KOPT-K1 (cell line): Measurements from ENCODE around the gene ATP8B4.

Experiments
- H3K27ac ChIP-seq: fragments of 200-600 bp; sonication (generic); 2 replicates; pipeline ENCODE4 v1.5.1; 2016; ENCODE audit warnings: antibody characterized with exemption, mild to moderate bottlenecking, low read depth, low read length; ENCODE audit not compliant: poor library complexity, severe bottlenecking
- H3K36me3 ChIP-seq: fragments of 200-600 bp; sonication (generic); 2 replicates; pipeline ENCODE4 v1.5.1; 2017; ENCODE audit warnings: antibody characterized with exemption, mild to moderate bottlenecking, low read length, moderate library complexity; ENCODE audit not compliant: insufficient read depth
- H3K9me3 ChIP-seq: fragments of 200-600 bp; sonication (generic); 2 replicates; pipeline ENCODE4 v1.5.1; 2017; ENCODE audit warnings: antibody characterized with exemption, low read length, mild to moderate bottlenecking; ENCODE audit not compliant: insufficient read depth, poor library complexity, severe bottlenecking

The ATP8B4 gene

GRCh38 chr15:49857496-49858475 lies 261.2 kb downstream of the ATP8B4 start:
- H3K9me3 ChIP-seq, result no peaks in the 10 kb centered on the region
- H3K36me3 ChIP-seq, result no peaks in the 10 kb centered on the region
- no peak overlapping the region for H3K27ac ChIP-seq

- Histone ChIP-seq H3K9me3 (no peaks in the 10 kb centered on the region), H3K36me3 (no peaks in the 10 kb centered on the region), H3K27ac (no peak overlapping the region)
Measured at GRCh38 chr15:49855917-49856637, 263.0 kb downstream of the ATP8B4 start.

- H3K9me3 ChIP-seq, result no peaks in the 10 kb centered on the region
- H3K36me3 ChIP-seq, result no peaks in the 10 kb centered on the region
- H3K27ac ChIP-seq, result no peak overlapping the region
Measured at GRCh38 chr15:49852756-49853155, 266.3 kb downstream of the ATP8B4 start.

- Histone ChIP-seq H3K27ac (no peak overlapping the region), H3K9me3 (no peaks in the 10 kb centered on the region), H3K36me3 (no peaks in the 10 kb centered on the region)
Measured at GRCh38 chr15:49848807-49849206, 270.2 kb downstream of the ATP8B4 start.

- H3K9me3 ChIP-seq, result no peaks in the 10 kb centered on the region
- no peak overlapping the region for H3K27ac ChIP-seq
- no peaks in the 10 kb centered on the region for H3K36me3 ChIP-seq
Measured at GRCh38 chr15:49848282-49848724, 270.7 kb downstream of the ATP8B4 start.

- Histone ChIP-seq H3K27ac (no peak overlapping the region), H3K36me3 (no peaks in the 10 kb centered on the region), H3K9me3 (no peaks in the 10 kb centered on the region)
Measured at GRCh38 chr15:49847423-49848281, 271.4 kb downstream of the ATP8B4 start.

GRCh38 chr15:49844390-49844789 lies 274.6 kb downstream of the ATP8B4 start:
- H3K9me3 ChIP-seq, result peaks cover 7% of the 10 kb centered on the region
- H3K27ac ChIP-seq, result no peak overlapping the region
- no peaks in the 10 kb centered on the region for H3K36me3 ChIP-seq

GRCh38 chr15:49843725-49844124 lies 275.3 kb downstream of the ATP8B4 start:
- peaks cover 7% of the 10 kb centered on the region for H3K9me3 ChIP-seq
- no peak overlapping the region for H3K27ac ChIP-seq
- no peaks in the 10 kb centered on the region for H3K36me3 ChIP-seq

GRCh38 chr15:49842031-49842730 lies 276.9 kb downstream of the ATP8B4 start:
- no peaks in the 10 kb centered on the region for H3K36me3 ChIP-seq
- H3K27ac ChIP-seq, result no peak overlapping the region
- peaks cover 7% of the 10 kb centered on the region for H3K9me3 ChIP-seq

GRCh38 chr15:49832511-49832910 lies 286.5 kb downstream of the ATP8B4 start:
- Histone ChIP-seq H3K9me3 (no peaks in the 10 kb centered on the region), H3K27ac (no peak overlapping the region), H3K36me3 (no peaks in the 10 kb centered on the region)

- Histone ChIP-seq H3K9me3 (no peaks in the 10 kb centered on the region), H3K27ac (no peak overlapping the region), H3K36me3 (no peaks in the 10 kb centered on the region)
Measured at GRCh38 chr15:49831206-49831965, 287.6 kb downstream of the ATP8B4 start.

GRCh38 chr15:49830391-49830790 lies 288.6 kb downstream of the ATP8B4 start:
- Histone ChIP-seq H3K9me3 (no peaks in the 10 kb centered on the region), H3K36me3 (no peaks in the 10 kb centered on the region), H3K27ac (no peak overlapping the region)

- no peak overlapping the region for H3K27ac ChIP-seq
- no peaks in the 10 kb centered on the region for H3K36me3 ChIP-seq
- H3K9me3 ChIP-seq, result no peaks in the 10 kb centered on the region
Measured at GRCh38 chr15:49827311-49827710, 291.7 kb downstream of the ATP8B4 start.
